Stimulated activated CD8-positive, alpha-beta memory T cell treated with anti-CD3 and anti-CD28 coated beads, Interleukin-15, amount 100 ng/mL, for 24 hours (primary cell): ENCODE data around the gene KCNA5.

Experiments used
- DNase-seq: peaks from one replicate; pipeline ENCODE4 v3.0.0-alpha.2; 2020; ENCODE audit warnings: low read depth

KCNA5 gene

GRCh38 chr12:5043589-5044419, at the start of gene KCNA5:
KCNA5 (plus strand) TSS chr12:5043879; CDS start chr12:5044148, 269 bp downstream.
- DNase-seq, result no peak

- no peak for DNase-seq
Observed at GRCh38 chr12:4994622-4995021, 49.1 kb upstream of the KCNA5 start.

- DNase-seq, result no peak
Observed at GRCh38 chr12:4996714-4997113, 47.0 kb upstream of the KCNA5 start.

- no peak for DNase-seq
Observed at GRCh38 chr12:4997939-4998338, 45.7 kb upstream of the KCNA5 start.

- DNase-seq, result no peak
Observed at GRCh38 chr12:5000204-5000603, 43.5 kb upstream of the KCNA5 start.

- DNase-seq, result no peak
Observed at GRCh38 chr12:5000658-5001385, 42.9 kb upstream of the KCNA5 start.

GRCh38 chr12:5003025-5003666, 40.5 kb upstream of the KCNA5 start:
- DNase-seq, result peak; percentile 4

GRCh38 chr12:5008661-5009060, 35.0 kb upstream of the KCNA5 start:
- no peak for DNase-seq

GRCh38 chr12:5010151-5010550, 33.5 kb upstream of the KCNA5 start:
- no peak for DNase-seq

- DNase-seq, result no peak
Observed at GRCh38 chr12:5012337-5012736, 31.3 kb upstream of the KCNA5 start.

- no peak for DNase-seq
Observed at GRCh38 chr12:5013266-5013730, 30.4 kb upstream of the KCNA5 start.

- no peak for DNase-seq
Observed at GRCh38 chr12:5014269-5014668, 29.4 kb upstream of the KCNA5 start.

GRCh38 chr12:5015711-5016492, 27.8 kb upstream of the KCNA5 start:
- DNase-seq, result no peak

- no peak for DNase-seq
Observed at GRCh38 chr12:5016526-5016925, 27.2 kb upstream of the KCNA5 start.

GRCh38 chr12:5017638-5018348, 25.9 kb upstream of the KCNA5 start:
- no peak for DNase-seq

GRCh38 chr12:5018677-5019076, 25.0 kb upstream of the KCNA5 start:
- DNase-seq, result no peak

GRCh38 chr12:5022025-5022424, 21.7 kb upstream of the KCNA5 start:
- DNase-seq, result no peak

- DNase-seq, result no peak
Observed at GRCh38 chr12:5022465-5023061, 21.1 kb upstream of the KCNA5 start.

- DNase-seq, result no peak
Observed at GRCh38 chr12:5023842-5024241, 19.8 kb upstream of the KCNA5 start.

GRCh38 chr12:5026342-5026938, 17.2 kb upstream of the KCNA5 start:
- DNase-seq, result no peak
